GM18870 (cell line): ENCODE data around the gene ENTPD6.
"Not testable (repeated sequence)": the region's sequence is repeated elsewhere in the genome, so short reads cannot be mapped to it uniquely, and the experiment has no call there.

Source experiments
- ATAC-seq: cut with Tn5 transposase; IDR thresholded peaks from one replicate; pipeline ENCODE4 v1.9.1; 2021; ENCODE audit warnings: moderate library complexity; ENCODE audit not compliant: unreplicated experiment

ENTPD6 gene

DNA sequence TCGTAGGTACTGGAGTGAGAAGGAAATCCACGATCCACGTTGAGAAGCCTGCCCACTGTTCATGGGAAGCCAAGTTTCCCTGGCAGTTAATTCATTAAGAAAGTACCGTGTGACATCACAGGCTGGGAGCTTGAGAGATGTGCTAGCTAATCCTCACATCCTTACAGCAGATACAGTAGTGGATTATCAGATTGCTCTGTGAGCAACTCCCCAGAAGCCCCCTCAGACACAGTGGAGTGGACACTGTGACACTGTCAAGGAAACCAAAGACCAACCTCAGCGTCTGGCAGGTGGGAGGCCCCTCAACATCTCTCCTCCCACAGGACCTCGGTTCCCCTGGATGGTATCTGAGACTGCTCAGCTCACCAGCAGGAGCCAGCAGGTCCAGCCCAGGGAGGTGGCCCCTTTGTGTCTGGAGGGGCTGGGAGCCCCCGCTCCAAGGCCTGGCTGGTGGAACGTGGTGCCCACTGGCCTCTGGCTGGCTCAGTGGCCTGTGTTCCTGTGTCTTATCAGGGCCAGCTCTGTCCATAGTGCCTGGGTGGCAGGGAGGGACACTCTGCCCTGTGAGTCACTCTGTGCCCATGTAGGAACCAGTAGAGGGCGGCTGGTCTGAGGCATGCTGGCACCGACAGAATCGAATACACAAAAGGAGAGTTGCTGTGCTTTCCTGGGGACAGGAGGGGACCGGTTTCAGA, 59.6 kb downstream of the ENTPD6 start:
- ATAC-seq: no peak

DNA sequence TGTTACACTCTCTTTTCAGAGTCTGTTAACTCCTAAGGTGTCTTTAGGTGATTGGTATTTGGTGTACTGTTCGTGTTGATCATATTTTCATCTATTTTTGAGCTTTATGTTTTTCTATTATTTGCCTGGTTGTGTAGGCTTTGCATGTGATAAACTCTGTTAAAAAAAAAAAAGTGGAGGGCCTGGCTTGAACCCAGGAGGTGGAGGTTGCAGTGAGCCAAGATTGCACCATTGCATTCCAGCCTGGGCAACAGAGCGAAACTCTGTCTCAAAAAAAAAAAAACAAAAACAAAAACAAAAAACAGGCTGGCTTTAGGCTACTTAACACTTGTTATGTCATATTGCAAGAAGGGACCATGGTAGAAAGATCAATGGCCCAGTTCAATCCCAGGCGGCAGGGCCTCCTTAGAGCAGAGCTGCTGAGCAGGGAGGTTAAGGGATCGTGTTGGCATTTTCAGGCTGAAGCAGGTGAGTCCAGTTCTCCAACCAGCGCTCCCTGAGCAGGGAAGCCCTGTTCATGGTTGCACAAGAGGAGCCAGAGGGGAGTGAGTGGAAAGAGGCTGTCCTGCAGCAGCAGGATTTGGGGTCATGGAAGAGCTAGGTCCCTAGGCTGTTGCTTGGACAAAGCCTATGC, 60.8 kb downstream of the ENTPD6 start:
- ATAC-seq: no peak

DNA sequence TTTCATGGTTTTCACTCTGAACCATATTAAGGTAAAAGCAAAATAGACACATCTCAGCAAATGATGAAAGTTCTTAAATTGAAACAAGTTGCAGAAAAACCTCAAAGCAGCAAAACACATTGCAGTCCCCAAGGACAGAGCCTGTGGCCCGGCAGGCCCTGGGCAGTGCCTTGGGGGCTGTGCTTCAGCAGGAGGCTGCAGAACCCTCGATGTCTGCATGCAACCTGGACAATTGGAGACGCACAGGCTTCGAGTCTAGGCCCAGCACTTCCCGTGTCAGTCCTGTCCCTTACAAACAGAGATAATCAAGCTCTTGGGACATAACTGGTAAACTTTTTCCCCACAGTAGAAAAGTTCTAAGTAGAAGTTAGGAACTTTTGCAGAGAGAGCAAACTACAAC, 61.6 kb downstream of the ENTPD6 start:
- no peak for ATAC-seq

DNA sequence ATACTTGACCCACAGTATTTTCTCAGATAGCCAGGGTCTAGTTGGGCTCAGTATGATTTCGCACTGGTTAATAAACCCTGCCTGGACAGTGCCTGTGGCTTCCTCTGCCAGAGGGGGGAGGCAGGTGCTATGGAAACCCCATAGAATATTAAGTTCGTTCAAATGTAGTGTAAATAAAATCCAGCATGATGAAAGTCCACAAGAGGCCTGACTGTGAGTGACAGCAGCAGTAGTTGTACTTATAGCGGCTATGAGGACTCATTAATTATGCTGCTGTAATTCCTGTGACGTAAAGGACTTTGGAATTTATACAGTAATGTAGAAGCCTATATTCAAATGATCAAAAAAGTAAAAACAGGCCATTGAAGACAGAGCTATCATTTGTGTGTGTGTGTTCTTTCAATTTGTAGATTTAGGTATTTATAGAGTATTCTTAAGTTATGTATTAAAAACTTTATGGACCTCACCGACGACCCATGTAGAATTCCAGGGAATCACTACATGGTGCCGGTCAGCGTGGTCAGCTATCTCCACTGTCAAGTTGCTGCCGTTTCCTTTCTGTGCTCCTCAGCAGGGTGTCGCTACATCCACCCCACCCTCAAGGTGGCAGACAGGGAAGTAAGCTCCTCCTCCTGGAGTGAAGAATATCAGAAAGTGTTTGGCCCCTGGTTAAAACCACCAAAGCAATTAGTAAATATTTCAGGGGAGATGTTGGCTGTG, 62.4 kb downstream of the ENTPD6 start:
- ATAC-seq: no peak

DNA sequence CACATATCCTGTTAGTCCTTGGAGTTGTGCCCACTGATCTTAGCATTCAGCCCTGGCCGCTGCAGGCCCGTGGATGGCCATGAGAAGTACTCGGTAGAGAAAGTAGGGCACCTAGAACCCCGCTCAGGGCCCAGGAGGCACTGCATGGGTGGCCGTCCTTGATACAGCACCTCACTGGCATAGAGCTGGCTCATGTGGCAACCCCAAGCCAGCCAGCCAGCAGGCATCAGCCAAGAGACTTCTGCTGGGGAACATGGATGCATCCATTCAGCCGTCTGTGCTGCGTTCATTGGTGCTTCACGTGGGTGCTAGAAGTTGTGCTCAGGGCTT, 62.9 kb downstream of the ENTPD6 start:
- no peak for ATAC-seq

DNA sequence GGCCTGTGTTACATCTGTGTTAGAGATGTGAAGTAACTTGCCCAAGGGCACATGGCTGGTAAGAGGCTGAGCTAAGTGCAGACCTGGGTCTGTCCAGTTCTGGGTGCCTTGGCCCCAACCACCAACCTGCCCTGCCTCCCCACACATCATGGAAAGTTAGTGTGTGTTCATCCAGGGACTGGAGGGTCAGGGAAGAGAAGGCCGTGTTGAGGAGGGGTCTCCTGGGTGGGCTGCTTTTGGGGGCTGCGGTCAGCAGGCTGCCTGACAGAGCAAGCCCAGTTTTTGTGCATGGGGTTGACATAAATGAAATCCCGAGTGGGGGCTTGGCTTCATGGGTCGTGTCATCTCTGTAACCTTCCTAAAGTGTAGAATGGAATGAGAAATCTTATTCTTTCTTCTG, 63.3 kb downstream of the ENTPD6 start:
- ATAC-seq: no peak

DNA sequence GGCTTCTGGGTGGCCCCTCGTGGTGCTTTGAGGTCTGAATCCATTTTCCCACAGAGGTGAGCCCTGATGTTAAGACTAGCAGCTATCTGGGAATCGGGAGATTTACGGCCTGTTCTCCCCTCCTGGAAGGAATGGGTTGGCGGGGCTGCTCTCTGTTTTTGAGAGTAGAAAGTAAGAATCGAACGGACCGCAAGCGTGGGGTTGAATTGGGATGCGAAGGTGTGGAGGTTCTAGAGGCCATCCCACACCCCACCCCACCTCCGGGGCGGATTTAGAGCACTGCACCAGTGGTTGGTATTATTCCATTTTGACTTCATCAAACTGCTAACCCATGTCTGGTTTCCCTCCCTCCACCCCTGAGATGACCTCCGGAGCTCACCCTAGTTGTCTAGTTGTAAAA, 63.8 kb downstream of the ENTPD6 start:
- no peak for ATAC-seq

DNA sequence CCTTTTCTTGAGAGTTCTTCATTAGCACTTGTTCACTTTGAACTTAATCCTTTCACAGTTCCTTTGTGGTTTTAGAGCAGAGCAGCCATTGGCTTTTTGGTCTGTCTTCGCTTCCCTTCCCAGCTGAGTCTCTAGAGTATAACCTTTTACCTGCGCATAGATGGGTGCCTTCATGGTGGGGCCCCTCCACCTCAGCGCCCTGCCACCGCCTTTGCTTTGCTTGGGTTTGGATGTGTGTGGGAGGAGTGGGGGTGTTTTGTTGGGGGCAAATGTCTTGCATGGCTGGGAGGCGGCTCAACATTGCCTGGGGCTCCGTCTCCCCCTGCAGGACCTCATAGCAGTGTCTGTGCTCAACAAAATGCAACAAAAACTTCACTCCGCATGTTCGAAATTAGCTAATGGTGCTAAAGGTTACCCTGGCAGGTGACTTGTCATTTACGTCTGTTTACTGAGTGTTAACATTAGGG, 64.3 kb downstream of the ENTPD6 start:
- no peak for ATAC-seq

DNA sequence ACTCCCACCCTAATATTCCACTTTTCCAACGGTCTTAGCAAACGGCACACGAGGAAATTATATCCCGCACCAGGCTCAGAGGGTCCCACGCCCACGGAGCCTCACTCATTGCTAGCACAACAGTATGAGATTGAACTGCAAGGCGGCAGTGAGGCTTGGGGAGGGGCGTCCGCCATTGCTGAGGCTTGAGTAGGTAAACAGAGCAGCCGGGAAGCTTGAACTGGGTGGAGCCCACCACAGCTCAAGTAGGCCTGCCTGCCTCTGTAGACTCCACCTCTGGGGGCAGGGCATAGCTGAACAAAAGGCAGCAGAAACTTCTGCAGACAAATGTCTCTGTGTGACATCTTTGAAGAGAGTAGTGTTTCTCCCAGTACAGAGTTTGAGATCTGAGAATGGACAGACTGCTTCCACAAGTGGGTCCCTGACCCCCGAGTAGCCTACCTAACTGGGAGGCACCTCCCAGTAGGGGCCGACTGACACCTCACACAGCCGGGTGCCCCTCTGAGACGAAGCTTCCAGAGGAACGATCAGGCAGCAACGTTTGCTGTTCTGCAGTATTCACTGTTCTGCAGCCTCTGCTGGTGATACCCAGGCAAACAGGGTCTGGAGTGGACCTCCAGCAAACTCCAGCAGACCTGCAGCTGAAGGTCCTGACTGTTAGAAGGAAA, 65.4 kb downstream of the ENTPD6 start:
- ATAC-seq: not testable (repeated sequence)

DNA sequence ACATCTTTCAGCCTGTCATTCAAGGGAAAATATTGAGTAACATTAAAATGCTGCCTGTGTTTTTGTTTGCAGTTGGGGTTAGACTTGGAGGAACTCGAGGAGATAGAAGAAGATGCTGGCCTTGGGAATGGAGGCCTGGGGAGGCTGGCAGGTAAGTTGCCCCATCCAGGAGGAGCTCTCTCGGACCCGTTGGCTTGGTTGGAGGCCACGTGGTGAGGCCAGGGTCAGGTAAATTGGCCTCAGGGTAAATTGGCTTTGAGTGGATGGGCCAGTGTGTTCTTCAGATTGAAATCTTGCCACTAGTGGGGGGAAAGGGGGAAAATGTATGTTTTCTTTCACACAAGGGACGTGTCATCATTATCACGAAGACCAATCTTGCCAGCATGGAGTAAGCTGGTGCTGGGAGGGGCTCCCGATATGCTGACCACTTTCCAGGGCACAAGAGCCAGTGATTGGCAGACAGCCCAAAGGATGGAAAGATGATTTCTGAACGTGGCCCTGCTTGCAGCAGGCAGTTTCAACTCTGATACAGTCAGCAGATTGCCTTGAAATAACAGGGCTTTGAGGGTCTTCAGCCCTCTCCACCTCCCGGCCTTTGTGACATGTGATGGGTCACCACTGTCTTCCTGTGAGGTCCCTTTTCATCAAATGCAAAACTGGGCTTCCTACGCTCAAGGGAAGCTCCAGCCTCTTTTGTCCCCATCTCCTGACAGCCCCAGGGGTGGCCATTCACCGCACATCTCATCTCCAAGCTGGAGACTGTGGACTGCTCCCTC, 73.7 kb downstream of the ENTPD6 start:
- ATAC-seq: no peak

DNA sequence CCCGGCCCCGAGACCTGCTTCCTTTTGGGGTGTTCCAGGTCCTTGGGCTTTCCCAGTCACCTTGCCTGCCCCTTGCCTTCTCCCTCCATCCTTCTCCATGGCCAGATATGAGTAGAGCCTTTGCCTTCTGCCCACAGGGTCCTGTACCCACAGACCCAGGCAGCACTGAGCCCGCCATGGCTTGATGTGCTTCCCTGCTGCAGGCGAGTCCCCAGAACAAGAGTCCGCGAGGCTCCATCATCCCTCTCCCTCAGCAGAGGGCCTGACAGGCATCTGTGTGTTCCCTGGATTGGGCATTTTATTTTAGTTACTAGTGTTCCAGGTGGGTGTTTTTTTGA, 74.3 kb downstream of the ENTPD6 start:
- no peak for ATAC-seq

DNA sequence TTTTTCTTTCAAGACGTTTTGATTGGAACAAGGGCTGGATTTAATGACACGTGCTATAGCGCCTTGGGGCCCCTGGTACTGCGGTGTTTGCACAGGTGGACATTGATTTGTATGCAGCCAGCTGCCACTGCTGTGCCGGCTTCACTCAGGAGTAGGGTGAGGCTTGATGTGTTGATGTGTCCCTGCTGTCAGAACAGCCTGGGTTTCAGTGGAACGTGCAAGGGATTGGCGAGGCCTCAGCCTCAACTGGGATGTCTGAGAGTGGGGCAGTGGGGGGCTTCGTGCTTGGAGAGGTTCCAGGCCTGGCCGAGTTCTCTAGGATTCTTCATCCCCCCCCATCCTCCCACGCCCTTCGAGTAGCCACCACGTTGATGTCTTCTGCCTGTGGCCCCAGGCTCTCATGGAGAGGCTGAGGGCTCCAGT, 75.3 kb downstream of the ENTPD6 start:
- ATAC-seq: no peak

DNA sequence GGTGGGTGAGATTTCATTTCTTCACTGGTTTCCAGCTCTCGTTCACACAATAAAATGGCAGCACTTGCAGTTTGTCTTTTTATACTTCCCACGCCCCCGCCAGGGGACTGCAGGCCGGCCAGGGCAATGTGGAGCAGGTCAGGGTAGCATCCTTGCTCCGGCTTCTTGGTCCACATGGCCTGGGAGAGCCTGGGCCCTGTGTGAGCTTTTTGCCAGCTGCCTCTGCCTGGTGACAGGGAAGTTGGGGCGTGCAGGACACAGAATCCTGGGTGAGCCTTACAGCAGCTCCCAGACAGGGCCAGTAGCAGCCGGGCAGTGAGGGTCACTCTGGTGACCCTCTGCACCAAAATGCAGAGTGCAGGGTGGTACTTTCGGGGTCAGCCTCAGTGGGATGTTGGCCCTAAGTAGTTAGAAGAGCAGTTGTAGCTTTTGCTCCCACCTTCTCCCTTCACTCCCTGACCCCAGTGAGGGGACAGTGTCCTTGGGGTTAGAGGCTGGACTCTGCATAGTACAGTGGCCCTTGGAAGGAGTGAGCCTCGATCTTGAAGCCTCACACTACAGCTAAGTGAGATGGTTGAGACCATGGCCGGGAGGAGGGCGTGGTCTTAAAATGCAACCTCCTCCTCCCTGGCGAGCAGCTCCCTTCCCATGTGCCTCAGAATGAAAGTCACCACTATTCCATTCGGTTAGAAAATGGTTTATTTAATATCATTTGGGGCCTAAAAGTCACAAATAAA, 76.1 kb downstream of the ENTPD6 start:
- ATAC-seq: no peak

DNA sequence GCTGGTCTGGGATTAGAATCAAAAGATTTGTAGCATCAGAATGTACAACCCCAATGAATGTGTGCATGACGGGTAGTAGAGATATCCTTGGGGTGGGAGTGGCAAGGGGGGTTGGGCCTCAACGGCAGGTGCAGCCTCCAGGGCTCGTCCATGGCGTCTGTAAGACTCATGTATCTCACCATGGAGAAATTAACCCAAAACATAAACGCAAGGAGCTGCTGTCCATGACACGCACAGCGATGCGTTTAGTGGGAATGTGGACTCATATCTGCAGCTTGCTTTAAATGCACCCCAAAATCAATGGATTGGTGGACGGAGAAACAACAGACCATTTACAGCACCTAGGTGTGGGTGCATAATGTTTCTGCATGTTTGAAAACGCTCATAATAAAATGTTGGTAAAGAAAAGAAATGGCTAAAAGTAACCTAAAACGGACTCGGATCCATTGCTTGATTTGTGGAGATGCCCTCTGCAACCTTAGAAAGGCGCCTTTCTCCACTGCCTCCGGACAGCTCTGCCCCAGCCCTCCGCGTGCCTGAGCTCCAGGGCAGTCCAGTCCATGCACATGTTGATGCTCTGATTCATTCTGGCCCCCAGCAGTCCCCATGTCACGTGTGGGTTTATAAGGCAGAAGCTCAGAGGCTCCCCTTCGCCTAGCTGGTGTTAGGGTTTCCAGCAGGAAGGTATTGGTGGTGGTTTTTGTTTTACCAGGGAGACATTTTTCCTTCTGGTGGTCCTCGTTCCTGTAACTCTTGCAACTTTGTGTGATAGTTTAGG, 76.9 kb downstream of the ENTPD6 start:
- no peak for ATAC-seq

DNA sequence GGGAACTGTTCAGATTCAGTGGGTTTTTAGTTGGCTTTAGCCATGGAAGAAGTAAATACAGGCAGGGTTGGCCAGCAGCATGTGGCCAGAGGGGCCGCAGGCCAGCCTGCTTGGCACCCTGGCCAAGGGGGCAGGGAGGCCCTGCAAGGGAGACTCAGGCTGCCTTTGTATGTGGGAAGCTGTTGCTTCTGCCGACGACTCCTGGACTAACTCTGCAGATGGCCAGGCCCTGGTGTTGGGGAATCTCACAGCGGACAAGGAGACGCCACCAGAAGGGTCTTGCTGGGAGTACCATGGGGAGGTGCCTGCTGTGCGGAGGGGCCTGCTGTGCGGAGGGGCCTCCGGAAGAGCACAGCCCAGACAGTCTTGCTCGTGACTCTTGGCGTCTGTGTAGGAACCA, 77.5 kb downstream of the ENTPD6 start:
- no peak for ATAC-seq

DNA sequence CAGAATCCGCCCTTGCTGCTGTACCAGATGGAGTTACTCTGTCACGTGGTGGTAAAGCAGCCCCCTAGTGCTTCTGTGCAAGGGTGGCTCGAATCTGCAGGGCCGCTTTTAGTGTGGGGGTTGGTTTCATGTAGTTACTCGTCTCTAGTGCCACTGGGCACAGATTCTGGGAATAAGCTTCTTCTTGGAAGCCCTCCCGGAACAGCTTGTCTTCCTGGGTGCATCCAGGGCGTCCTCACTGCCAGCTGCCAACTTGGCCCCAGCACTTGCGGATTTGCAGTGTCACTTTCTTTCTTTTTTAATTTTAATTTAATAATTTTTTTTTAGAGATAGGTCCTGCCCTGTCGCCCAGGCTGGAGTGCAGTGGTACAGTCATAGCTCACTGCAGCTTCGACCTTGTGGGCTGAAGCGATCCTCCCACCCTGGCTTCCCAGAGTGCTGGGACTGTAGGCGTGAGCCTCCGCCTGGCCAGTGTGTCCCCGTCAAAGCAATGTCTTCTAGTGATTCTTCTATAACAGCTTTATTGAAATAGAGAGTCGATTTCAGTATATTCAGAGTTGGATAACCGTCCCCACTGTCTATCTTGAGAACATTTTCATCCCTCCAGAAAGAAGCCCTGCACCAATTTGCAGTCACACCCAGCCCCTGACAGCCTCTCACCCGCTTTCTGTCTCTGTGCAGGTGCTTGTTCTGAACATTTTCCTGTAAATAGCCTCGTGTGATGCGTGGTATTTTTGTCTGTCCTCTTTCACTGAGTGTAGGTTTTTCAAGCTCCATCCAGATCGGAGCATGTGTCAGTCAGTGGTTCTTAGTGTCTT, 78.2 kb downstream of the ENTPD6 start:
- no peak for ATAC-seq

DNA sequence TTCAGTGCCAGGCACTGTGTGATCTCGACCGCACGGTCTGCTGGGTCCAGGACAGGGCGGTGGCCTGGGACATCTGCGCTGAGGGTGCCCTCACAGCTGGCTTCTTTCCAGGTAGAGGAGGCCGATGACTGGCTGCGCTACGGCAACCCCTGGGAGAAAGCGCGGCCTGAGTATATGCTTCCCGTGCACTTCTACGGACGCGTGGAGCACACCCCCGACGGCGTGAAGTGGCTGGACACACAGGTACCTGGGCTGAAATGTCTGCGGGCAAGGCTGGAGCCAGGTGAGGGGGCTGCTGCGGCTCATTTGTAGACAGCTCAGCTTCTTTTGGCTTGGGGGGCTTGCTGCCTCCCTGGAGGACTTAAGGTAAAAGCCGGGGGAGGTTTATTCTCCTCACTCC, 79.0 kb downstream of the ENTPD6 start:
- ATAC-seq: no peak

DNA sequence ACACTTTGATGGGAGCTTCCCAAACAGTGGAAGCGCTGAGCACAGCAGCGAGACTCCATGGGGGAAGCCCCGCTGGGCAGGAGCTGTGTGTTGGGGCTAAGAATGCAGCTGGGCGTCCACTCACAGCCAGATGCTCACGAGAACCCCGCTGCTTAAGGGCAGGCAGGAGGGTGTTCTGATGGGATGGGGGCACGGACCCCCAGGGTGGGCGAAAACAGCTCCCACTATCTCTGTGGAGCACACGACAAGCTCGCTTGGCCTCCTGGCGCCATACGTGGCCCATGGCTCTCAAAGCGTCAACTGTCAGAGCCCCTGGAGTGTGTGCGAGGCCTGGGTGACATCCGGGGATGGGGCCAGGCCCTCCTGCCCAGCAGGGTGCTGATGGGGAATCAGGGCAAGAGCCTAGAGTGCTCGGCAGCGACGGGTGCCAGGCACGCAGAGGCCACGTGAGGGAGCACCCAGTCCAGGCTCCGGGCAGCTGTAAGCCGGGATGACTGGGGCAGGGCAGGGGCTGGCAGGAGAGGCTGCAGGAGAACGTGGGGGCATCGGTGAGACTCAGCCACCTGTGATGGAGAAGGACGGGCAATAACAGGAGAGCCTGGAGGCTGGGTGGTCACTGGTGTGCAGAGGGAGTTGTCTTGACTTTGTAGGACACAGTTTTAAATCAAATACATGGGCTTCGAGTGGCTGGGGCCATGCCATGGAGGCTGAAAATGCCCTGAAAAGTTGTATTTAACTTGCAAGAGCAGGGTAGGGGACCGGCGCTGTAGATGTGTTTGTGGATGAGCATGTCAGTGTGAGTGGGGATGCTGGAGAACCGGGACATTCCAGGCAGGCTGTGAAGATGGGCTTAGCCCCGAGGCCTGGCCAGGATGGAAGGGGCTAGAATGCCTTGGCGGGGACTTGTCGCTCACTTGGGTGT, 79.6 kb downstream of the ENTPD6 start:
- no peak for ATAC-seq
